Muscle layer of duodenum (tissue), 2 donors: ENCODE data around the gene RNASE8.

Source experiments
- H3K27ac ChIP-seq: one replicate; pipeline ENCODE4 v1.7.0; 2013; ENCODE audit warnings: mild to moderate bottlenecking, low read length
- H3K27me3 ChIP-seq: one replicate; pipeline ENCODE4 v1.7.0; 2013; ENCODE audit warnings: low read depth, mild to moderate bottlenecking, control low read depth, low read length
- H3K36me3 ChIP-seq, 2 donors: one replicate each; pipeline ENCODE4 v1.7.0; 2013; ENCODE audit warnings: low read length in 2 of 2, control low read depth in 1 of 2, mild to moderate bottlenecking in 1 of 2; ENCODE audit not compliant: insufficient read depth in 2 of 2, control insufficient read depth in 1 of 2
- H3K4me1 ChIP-seq, 2 donors: one replicate each; pipeline ENCODE4 v1.7.0; 2013; ENCODE audit warnings: low read length in 2 of 2, mild to moderate bottlenecking in 2 of 2, control low read depth in 1 of 2, moderate library complexity in 1 of 2; ENCODE audit not compliant: insufficient read depth in 2 of 2, control insufficient read depth in 1 of 2
- H3K4me3 ChIP-seq, 2 donors: one replicate each; pipeline ENCODE4 v1.7.0; 2013; ENCODE audit warnings: low read length in 2 of 2, low read depth in 1 of 2, mild to moderate bottlenecking in 1 of 2
- H3K9me3 ChIP-seq, 2 donors: one replicate each; pipeline ENCODE4 v1.7.0; 2013; ENCODE audit warnings: low read length in 2 of 2, control low read depth in 1 of 2, mild to moderate bottlenecking in 1 of 2; ENCODE audit not compliant: control insufficient read depth in 1 of 2
- donor health status: healthy.

RNASE8 gene

DNA sequence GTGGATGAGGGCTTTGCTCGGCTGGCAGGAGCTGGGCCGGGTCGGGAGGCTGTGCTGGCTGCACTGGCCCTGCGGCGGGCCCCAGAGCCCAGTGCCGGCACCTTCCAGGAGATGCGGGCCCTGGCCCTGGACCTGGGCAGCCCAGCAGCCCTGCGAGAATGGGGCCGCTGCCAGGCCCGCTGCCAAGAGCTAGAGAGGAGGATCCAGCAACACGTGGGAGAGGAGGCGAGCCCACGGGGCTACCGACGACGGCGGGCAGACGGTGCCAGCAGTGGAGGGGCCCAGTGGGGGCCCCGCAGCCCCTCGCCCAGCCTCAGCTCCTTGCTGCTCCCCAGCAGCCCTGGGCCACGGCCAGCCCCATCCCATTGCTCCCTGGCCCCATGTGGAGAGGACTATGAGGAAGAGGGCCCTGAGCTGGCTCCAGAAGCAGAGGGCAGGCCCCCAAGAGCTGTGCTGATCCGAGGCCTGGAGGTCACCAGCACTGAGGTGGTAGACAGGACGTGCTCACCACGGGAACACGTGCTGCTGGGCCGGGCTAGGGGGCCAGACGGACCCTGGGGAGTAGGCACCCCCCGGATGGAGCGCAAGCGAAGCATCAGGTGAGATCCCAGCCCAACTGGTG lies 24.0 kb downstream of the RNASE8 start:
- Histone ChIP-seq H3K4me3 (no peak overlapping the region), H3K9me3 (no peaks in the 10 kb centered on the region), H3K36me3 (peaks cover 65 to 87% of the 10 kb centered on the region in 2 donors), H3K4me1 (peaks cover 0 to 6% of the 10 kb centered on the region in 2 donors), H3K27ac (no peak overlapping the region), H3K27me3 (no peaks in the 10 kb centered on the region)

DNA sequence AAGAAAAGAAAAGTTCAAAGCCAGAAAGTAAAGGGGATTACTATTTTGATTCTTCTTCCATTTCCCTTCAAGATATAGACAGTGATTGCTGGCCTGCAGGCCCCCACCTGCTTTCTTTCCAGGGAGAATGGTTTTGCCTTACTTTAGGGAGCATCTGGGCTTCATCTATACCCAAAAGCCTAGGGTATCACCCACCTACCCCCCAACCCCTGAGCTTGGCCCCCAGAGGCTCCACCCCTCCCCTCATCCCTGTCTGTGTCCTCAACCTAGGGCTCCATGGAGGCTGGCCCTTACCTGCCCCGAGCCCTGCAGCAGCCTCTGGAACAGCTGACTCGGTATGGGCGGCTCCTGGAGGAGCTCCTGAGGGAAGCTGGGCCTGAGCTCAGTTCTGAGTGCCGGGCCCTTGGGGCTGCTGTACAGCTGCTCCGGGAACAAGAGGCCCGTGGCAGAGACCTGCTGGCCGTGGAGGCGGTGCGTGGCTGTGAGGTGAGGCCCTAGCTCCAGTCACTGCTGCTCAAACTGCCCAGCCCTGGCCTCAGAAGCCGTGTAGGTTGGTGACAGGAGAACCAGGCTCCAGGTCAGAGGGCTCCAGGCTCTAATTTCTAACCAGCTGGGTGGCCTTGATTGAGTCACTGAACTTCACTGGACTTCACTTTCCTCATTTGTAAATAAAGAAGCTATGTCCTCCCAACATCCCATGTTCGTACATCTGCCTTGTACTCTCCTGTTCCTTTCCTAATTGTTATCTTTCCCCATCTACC lies 26.1 kb downstream of the RNASE8 start:
- H3K4me1 ChIP-seq = peaks cover 6 to 13% of the 10 kb centered on the region in 2 donors
- H3K36me3 ChIP-seq = peaks cover 52 to 78% of the 10 kb centered on the region in 2 donors
- H3K4me3 ChIP-seq = no peak overlapping the region
- H3K9me3 ChIP-seq = no peaks in the 10 kb centered on the region
- H3K27ac ChIP-seq = no peak overlapping the region
- no peaks in the 10 kb centered on the region for H3K27me3 ChIP-seq

DNA sequence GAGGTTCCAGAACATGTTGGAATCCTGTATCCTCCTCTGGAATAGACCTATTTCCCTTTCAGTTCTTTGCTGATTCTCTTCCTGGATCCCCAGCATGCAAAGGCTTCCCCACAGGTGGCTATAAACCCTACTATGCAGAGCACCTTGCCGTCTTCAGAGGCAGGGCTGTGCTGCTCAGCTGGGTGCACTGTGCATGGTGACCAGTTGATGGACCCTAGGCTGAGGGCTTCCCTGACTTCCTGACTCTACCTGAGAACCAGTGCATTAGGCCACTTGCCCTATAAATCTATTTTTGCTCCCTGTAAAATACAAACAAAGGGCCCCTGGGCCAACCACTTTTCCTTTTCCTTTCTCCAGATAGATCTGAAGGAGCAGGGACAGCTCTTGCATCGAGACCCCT lies 26.8 kb downstream of the RNASE8 start:
- Histone ChIP-seq H3K27ac (no peak overlapping the region), H3K36me3 (peaks cover 46 to 76% of the 10 kb centered on the region in 2 donors), H3K27me3 (no peaks in the 10 kb centered on the region), H3K9me3 (no peaks in the 10 kb centered on the region), H3K4me3 (no peak overlapping the region), H3K4me1 (peaks cover 6 to 13% of the 10 kb centered on the region in 2 donors)

DNA sequence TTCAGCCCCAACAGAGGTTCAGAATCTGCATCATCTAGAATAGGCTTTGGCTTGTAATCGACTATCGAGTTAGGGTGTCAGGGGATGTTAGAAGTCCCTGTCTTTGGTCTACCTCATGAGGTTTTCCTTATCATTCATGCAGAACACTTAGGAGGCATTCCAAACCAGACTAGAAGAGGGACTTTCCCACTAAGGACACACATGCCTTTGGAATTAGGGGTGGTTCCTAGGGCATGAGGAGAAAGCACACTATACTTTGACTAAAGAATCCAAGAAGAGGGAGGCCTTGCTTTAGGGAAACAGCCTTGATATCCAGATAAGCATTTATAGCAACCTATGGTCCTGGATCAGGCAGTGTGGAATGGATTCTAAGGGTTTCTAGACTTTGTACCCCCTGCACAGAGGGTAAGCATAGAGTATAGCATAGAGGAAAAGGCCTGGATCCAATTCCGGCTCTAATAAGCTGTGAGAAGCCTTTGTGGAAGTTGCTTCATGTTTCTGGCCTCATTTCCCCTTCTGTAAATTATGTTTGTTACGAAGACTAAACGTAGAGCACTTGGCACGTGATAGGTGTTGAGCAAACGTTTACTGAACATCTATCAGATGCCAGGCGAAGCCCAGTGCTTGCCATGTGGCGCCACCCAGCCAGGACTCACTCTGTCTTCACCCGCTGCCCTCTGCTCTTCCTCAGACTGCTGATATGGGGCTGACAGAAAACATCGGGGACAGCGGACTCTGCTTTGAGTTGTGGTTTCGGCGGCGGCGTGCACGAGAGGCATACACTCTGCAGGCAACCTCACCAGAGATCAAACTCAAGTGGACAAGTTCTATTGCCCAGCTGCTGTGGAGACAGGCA lies 27.6 kb downstream of the RNASE8 start:
- no peak overlapping the region for H3K4me3 ChIP-seq
- peaks cover 45 to 76% of the 10 kb centered on the region in 2 donors for H3K36me3 ChIP-seq
- no peaks in the 10 kb centered on the region for H3K27me3 ChIP-seq
- no peak overlapping the region for H3K27ac ChIP-seq
- H3K9me3 ChIP-seq = no peaks in the 10 kb centered on the region
- H3K4me1 ChIP-seq = peaks cover 6 to 13% of the 10 kb centered on the region in 2 donors

DNA sequence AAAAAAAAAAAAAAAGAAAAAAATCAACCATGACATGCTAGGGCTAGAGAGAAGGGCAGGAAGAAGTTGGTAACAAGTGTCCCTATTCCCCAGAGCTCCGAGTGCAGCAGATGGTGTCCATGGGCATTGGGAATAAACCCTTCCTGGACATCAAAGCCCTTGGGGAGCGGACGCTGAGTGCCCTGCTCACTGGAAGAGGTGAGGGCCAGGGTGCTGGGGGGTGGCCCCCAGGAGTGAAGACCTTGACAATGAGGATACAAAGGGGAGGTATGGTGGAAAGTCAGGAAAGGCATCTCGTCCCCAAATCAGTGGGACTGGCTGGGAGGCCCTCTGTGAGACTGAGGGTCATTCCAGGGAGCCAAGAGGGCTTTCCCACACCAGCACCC lies 29.3 kb downstream of the RNASE8 start:
- Histone ChIP-seq H3K27me3 (no peaks in the 10 kb centered on the region), H3K36me3 (peaks cover 45 to 75% of the 10 kb centered on the region in 2 donors), H3K9me3 (no peaks in the 10 kb centered on the region), H3K27ac (no peak overlapping the region), H3K4me1 (peaks cover 6 to 13% of the 10 kb centered on the region in 2 donors), H3K4me3 (no peak overlapping the region)

DNA sequence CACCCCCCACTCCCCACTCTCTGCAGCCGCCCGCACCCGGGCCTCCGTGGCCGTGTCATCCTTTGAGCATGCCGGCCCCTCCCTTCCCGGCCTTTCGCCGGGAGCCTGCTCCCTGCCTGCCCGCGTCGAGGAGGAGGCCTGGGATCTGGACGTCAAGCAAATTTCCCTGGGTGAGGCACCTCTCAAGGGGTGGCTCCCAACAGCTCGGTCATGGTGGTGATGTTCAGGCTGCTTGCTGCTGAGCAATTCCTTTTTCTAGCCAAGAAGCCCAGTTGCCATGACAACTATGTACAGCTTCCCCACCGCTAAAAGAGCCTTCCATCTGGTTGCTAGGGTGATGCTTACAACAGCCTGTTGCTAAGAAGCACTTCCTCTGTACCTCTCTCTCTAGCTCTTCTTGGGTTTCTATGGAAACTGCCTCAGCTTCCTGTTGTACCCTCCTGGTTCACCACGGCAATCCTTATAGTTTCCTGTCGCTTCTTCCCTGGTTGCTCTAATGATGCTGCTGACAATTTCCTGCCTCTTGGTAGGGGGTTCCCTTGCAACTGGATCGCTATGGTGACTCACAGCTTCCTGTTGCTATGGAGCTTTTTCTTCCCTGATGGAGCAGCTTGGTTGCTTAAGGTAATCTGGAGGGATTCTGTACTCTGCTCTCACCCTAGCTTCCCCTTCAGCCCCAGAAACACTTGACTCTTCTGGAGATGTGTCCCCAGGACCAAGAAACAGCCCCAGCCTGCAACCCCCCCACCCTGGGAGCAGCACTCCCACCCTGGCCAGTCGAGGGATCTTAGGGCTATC lies 29.9 kb downstream of the RNASE8 start:
- peaks cover 41 to 73% of the 10 kb centered on the region in 2 donors for H3K36me3 ChIP-seq
- no peak overlapping the region for H3K4me3 ChIP-seq

DNA sequence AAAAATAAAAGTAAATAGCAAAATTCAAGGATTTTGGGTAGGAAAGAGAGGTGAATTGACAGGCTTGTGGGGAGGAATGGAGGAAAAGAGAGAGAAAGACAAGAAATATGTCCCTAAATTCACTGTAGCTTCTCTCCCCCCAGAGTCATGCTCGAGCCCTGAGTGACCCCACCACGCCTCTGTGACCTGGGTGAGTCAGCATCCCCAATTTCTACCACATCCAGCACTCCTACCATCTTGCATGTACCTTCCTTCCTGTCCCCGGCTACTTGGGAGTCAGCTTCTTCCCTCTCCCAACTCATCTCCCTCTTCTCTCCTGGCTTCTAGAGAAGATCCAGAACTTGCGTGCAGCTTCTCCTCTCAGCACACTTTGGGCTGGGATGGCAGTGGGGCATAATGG lies 31.1 kb downstream of the RNASE8 start:
- peaks cover 6 to 28% of the 10 kb centered on the region in 2 donors for H3K4me1 ChIP-seq
- H3K9me3 ChIP-seq = no peaks in the 10 kb centered on the region
- H3K4me3 ChIP-seq = no peak overlapping the region
- H3K27ac ChIP-seq = no peak overlapping the region
- H3K27me3 ChIP-seq = no peaks in the 10 kb centered on the region
- H3K36me3 ChIP-seq = peaks cover 35 to 69% of the 10 kb centered on the region in 2 donors

More for the DNA sequence above, 29.9 kb downstream of the RNASE8 start:
- Histone ChIP-seq H3K9me3 (no peaks in the 10 kb centered on the region), H3K27me3 (no peaks in the 10 kb centered on the region), H3K27ac (no peak overlapping the region), H3K4me1 (peaks cover 6 to 18% of the 10 kb centered on the region in 2 donors)

DNA sequence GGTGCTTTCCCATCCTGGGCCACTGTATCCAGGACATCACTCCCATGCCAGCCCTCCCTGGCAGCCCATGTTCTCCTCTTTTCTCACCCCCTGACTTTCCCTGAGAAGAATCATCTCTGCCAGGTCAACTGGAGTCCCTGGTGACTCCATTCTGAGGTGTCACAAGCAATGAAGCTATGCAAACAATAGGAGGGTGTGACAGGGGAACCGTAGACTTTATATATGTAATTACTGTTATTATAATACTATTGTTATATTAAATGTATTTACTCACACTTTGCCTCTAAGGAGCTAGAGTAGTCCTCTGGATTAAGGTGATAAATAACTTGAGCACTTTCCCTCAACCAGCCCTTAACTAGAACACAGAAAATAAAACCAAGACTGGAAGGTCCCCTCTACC lies 31.6 kb downstream of the RNASE8 start:
- H3K36me3 ChIP-seq = peaks cover 31 to 63% of the 10 kb centered on the region in 2 donors
- no peak overlapping the region for H3K27ac ChIP-seq
- no peaks in the 10 kb centered on the region for H3K27me3 ChIP-seq
- H3K4me1 ChIP-seq = peaks cover 10 to 34% of the 10 kb centered on the region in 2 donors
- H3K4me3 ChIP-seq = no peak overlapping the region
- no peaks in the 10 kb centered on the region for H3K9me3 ChIP-seq

DNA sequence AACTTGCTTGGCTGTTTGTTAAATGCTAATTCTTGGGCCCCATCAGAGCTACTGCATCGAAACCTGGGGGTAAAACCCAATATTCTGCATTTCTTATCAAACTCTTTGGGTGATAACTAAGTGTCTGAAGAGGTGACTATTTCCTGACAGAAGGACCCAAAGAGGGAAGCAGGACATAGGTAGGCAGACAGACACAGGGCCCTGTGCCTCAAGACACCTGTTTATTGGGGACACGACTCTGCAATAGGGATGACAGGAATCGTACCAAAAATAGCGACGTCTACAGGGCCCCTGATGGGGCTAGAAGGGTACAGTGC lies 32.2 kb downstream of the RNASE8 start:
- H3K36me3 ChIP-seq = peaks cover 26 to 57% of the 10 kb centered on the region in 2 donors
- peaks cover 11 to 36% of the 10 kb centered on the region in 2 donors for H3K4me1 ChIP-seq
- no peak overlapping the region for H3K27ac ChIP-seq
- H3K9me3 ChIP-seq = no peaks in the 10 kb centered on the region
- H3K27me3 ChIP-seq = no peaks in the 10 kb centered on the region
- H3K4me3 ChIP-seq = no peak overlapping the region

DNA sequence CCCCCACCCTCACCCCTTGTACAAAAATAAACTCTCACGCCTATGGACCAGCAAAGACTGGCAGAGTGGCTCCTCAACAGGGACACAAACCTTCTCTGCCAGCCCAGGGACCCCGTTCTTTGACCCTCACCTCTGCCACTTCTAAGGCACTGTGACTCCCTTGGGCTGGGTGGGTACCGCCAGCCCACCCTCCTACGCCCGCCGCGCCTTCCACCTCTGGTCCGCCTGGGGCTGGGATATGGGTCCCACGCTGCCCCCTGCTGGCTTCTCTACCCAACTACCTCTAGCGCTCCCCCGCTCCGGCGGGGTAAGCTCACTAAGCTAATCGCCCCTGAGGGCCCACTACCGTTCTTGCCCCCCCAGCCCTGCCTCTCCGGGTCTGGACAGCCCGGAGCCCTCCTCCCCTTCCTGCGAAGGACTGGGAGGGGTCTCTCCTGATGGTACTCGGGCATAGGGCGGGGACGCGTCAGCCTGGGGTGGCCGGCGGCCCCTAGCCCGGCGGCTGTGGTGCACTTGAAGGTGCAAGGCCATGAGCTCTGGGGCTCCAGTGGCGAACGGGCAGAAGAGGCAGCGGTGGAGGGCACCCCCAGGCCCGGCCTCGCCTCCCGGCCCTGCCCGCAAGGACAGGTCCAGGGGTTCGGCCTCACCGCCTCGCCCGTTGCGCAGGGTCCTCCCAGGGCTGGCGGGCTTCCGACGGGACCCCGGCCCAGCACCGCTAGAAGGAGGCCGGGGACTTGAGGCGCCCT lies 32.7 kb downstream of the RNASE8 start:
- Histone ChIP-seq H3K27ac (no peak overlapping the region), H3K9me3 (no peaks in the 10 kb centered on the region), H3K36me3 (peaks cover 21 to 52% of the 10 kb centered on the region in 2 donors), H3K4me1 (peaks cover 6 to 36% of the 10 kb centered on the region in 2 donors), H3K4me3 (no peak overlapping the region), H3K27me3 (no peaks in the 10 kb centered on the region)
